ENCODE data around the gene NUDT6. TPM values are rescaled to one million over a fixed set of nuclear protein-coding genes. Genes with fewer than 3 reads are reported as not detected.
"Not testable (repeated sequence)": the region's sequence is repeated elsewhere in the genome, so short reads cannot be mapped to it uniquely, and the experiment has no call there.

Gene NUDT6
- polyA plus RNA-seq, 4 donors = 16.8 to 19.0 (median 18.4) TPM

DNA sequence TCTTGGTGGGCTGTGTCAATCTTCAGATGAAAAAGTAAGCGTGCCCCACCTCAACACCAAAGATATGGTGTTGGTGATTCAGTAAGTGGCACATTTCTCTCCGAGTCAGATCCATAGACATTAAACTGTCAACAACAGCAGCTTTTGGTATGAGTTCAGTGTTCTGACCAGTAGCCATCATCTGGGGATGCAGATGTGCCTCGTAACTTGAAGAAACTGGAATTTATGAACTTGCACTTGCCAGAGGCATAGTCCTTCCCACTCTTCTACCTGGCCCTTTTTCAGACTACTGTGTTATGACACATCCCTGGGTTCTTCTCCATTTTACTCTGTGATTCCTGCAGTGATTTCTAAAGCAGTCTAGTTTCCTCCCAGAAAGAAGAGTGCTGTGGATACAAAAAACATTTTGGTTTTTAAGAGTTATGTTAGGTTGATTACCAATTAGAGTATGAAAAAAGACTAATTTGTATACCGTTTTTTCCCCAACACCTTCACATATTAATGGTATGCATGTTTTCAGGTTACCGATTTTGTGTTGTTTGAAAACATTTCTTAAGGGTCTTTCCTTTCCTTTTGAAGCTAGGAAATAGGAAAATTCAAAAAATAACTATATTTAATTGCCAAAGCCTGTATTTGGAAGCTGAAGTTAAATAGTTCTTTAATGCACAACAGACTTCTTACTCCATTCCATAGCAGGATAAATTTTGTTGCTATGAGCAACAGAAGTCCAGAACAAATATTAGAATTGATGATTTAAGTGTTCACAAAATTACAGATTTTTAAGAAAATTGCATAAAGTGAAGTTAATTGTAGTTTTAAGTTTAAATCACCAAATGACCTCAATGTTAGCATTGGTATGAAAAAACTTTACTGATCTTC, 39.3 kb downstream of the NUDT6 start:
- no peak for DNase-seq (ENCODE audit: low read depth in 4 of 4, low spot score in 3 of 4)

DNA sequence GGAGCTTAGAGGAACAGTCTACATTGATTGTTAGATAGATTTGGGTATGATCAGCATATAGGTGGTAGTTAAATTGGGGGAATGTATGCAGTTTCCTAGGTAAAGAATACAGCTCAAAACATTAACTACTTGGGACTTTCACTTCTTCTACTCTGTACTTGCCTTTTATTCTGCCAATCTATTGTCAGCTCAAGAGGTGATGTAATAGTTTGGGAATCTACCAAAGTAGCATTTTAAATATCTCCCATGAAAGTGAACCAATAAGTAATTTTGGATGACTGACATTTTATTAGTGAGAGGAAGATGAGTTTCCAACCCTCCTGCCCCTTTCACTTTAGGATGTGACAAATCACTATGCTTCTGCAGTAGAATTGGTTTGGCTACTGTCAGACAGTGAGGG, 43.4 kb downstream of the NUDT6 start:
- no peak for DNase-seq (ENCODE audit: low read depth in 4 of 4, low spot score in 3 of 4)

DNA sequence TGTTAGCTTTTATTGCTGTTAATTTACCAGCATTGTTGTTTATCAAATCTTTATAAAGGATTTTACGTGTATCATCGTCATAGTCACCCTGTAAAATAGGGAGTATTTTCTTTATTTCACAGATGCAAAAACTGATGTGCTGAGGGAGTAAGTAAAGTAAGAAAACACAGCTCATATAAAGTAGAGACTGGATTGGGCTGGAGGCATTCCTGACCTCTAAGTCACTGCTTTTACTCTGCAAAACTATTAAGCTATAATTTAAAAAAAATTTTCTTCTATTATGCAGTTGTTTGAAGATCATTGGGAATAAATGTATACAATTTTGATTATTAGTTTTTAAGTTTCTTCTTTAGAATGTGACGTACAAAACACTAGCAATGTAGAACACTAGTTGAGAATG, 45.9 kb downstream of the NUDT6 start:
- no peak for DNase-seq (ENCODE audit: low read depth in 4 of 4, low spot score in 3 of 4)

DNA sequence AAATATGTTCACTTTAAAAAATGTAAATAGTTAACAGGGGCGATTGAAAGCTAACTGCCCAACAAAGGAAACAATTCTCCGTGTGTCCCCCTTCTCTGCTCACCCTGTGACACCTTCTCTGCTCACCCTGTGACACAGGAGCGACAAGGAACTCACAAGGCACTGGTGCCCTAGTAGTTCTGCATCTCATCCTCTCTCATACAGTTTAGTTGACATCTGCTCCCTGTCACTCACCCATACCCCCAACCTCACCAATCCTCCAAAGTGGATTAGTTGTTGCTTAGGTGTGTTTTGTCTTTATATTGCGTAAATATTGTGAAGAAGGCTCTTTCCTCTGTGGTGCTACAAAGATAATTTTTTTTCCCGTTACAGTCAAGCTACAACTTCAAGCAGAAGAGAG, 46.4 kb downstream of the NUDT6 start:
- no peak for DNase-seq (ENCODE audit: low read depth in 4 of 4, low spot score in 3 of 4)

DNA sequence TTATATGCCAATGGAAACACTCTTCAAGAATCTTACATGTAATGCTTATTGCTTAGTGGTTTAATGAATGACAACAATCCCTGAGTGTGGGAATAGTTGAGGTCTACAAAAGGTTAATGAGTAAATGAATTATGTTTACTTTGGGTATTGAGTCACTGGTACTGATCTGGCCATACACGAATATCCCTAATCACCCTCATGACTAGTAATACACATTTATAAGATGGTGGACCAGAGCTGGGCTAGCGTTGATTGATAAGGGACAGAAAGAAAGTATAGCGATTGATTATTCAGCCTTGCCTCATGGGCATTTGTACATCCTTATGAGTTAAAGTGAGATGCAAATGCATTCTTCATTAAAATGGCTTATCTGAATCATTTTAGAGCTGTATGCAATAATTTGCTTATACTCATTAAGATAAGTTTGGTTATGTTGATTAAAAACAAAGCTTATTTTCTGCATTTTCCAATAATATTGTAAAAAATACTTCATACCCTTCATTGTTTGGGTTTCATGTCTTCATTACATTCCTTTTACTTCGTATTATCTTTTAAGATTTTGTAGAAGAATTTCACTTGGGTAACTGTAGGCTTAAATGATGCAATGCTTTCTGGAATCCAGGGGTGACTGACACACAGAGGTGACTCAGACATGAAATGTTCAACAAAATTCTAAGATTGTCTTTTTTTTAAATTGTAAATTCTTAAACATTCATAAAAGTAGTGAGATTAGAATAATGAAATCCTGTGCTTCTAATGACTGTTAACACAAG, 48.4 kb downstream of the NUDT6 start:
- no peak for DNase-seq (ENCODE audit: low read depth in 4 of 4, low spot score in 3 of 4)

DNA sequence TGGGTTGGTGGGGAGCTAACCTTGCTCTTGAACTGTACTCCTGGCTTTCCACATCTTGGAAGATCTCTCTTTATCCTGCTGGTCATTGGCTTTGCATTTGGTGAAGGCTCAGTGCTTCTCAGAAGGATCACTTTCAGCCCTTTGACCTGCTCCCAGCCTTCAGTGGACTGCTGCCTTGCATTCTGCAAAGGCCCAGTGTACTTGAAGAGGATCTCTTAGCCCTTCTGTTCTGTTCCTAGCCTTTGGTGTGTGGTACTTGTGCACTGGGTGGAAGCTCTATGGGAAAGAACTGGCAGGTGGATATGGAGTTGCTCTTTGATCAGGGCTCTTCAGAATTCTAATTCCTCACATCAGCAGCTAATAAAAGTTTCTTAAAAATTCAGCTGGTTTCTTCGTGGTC, 49.3 kb downstream of the NUDT6 start:
- DNase-seq (ENCODE audit: low read depth in 4 of 4, low spot score in 3 of 4) = no peak

DNA sequence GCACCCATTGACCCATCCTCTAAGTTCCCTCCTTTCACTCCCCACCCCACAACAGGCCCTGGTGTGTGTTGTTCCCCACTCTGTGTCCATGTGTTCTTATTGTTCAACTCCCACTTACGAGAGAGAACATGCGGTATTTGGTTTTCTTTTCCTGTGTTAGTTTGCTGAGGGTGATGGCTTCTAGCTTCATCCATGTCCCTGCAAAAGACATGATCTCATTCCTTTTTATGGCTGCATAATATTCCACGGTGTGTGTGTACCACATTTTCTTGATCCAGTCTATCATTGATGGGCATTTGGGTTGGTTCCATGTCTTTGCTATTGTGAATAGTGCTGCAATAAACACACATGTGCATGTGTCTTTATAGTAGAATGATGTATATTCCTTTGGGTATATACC, 54.2 kb downstream of the NUDT6 start:
- not testable (repeated sequence) for DNase-seq (ENCODE audit: low read depth in 4 of 4, low spot score in 3 of 4)

DNA sequence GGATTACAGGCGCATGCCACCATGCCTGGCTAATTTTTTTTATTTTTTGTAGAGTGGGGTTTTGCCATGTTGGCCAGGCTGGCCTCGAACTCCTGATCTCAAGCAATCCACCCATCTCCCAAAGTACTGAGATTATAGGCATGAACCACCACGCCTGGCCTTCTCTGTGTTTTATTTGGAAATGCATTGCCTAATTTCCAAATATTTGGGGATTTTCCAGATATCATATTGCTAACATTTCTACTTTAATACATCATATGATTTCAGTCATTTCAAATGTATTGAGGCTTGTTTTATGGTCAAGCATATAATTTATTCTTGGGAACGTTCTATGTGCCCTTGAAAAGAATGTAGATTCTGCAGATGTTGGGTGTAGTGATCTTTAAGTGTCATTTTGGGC, 57.0 kb downstream of the NUDT6 start:
- no peak for DNase-seq (ENCODE audit: low read depth in 4 of 4, low spot score in 3 of 4)

DNA sequence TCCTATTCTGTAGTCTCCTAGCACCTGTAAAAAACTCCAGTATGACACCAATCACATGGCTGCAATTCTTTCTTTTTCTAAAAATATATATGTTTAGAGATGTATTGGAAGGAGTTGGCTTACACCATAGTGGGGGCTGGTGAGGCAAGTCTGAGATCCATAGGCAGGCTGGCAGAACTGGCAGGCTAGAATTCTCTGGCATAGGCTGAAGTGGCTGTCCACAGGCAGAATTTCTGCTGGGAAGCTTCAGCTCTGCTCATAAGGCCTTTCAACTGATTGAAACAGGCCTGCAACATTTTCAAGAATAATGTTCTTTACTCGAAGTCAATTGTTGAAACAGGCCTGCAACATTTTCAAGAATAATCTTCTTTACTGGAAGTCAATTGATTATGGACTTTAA, 58.8 kb downstream of the NUDT6 start:
- DNase-seq (ENCODE audit: low read depth in 4 of 4, low spot score in 3 of 4) = no peak

DNA sequence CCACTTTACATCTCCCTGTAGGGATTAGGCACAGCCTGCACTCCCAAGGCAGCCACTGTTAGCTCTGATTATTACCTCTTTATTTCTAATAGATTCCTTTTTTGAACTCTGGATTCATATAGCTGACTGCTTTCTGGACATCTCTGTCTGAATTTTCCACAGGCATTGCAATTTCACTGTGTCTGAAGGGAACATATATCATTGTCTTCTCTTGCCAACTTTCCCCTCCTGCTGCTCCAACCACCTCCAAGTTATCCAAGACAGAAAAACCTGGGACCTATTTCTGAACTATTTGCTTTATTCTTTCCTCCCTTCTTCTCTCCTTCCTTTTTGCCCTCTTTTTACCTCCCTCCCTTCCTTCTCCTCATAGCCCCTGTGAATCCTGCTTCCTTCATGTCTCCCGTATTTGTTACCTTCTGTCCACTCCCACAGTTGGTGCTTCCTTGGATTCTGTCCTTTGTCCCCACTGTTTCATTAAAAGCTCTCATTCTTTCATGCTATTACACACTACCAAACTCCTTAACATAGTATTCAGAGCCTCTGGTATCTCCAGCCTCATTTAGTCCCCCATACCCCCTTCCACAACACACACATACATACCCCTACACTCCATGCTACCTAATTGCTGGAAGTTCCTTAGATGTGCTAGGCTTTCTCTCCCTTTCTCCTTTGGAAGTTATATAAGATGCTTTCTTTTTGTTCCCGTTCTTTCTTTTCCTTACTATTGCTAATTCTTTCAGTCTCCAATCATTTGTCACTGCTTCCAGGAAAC, 61.0 kb downstream of the NUDT6 start:
- no peak for DNase-seq (ENCODE audit: low read depth in 4 of 4, low spot score in 3 of 4)

DNA sequence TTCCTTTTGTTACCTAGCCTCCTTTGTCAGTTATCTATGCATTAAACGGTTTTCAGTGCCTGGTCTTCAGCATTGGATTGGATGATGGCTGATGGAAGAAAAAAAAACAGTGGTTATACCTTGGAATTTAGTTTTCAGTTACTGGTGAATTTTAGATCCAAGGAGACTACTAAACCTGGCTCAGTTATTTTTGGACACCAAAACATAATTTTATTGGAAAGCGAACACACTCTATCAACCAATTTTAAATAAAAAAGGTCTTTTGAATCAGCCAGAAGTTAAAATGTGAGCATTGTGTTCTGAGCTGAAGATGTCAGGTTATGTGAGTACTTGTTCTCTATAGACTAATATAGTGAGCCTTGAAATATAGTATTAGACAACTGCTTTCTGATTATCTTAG, 63.7 kb downstream of the NUDT6 start:
- no peak for DNase-seq (ENCODE audit: low read depth in 4 of 4, low spot score in 3 of 4)

DNA sequence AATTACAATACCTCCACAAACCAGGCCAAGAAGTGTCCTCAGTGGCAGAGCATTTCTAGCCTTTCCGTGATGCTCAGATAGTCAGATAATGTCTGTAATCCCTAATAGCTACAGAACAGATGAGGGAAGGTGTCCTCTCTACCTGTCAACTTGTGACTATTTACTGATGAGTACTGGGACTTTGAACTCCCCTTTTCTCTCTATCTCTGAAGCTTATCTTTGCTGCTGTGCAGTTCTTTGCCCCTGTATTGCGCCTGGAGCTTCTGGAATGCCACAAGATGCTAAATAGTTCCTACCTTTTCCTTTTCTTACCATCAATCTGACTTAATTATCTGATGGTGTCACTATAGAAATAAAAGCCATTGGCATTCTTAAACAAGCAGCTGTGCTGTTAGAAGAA, 65.2 kb downstream of the NUDT6 start:
- DNase-seq (ENCODE audit: low read depth in 4 of 4, low spot score in 3 of 4) = no peak

DNA sequence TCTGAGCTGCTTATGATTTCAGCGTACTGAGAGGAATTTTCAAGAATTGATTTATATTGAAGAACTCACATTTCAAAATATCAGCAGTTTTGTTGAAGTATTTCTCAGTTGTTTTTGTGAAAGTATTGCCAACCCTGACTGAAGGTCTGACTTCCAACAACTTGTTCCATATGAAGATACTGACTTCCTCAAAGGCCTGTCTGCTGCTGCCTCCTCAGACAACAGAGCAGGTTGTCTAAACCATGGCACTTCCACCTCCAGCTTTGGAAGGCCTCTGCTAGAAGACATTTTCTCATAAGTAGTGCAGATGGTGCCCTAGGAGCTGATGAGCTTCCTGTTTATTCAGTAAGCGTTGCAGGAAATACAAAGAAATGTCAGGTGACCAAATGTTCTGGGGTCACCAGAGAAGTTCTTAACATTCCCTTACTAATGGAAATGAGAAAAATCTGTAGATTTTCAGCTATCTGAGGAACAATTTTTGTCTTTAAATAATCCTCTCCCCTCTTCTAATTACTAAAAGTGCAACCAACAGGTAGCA, 67.0 kb downstream of the NUDT6 start:
- no peak for DNase-seq (ENCODE audit: low read depth in 4 of 4, low spot score in 3 of 4)

DNA sequence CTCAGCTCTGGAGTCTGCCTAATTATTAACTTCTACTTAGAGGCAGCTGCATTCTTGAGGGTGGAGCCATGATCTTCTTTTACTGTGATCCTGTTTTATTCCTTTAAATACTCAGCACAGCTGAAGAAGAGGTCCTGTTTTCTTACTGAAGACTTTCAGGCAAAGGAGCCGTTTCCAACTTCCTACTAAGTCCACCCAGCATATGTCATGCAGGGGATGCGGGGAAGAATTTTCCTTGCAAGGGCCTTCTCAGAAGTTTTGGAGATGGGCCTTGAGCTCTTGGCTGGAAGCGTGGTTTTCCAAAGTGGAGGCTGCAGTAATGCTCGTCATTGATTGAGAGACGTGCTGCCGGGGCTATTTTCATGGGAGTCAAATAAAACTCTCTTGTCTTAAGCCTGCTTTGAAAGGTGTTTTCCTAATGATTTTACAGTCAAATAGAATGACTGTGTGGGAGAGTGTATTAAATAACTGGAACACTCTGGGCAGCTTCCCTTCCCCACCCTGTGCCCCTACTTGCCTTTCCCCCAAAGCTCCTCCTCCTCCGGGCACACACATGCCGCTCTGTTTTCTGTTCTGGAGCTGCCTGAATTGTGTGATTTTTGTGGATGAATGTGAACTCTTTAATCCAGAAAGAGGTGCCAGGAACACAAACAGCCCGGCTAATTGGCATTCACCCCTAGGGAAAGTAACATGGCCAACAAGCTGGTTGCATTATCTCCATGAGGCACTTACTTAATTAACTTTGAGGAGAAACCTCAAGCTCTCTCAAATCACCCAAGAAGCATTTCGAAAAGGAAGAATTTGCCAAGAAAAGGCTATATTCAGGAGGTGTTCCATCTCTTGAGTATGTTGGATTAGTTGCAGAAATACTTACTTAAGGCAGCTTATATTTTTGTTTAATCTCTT, 67.7 kb downstream of the NUDT6 start:
- peak in 3 of 4 donors; percentile 9 to 30 (median 22) for DNase-seq (ENCODE audit: low read depth in 4 of 4, low spot score in 3 of 4)

DNA sequence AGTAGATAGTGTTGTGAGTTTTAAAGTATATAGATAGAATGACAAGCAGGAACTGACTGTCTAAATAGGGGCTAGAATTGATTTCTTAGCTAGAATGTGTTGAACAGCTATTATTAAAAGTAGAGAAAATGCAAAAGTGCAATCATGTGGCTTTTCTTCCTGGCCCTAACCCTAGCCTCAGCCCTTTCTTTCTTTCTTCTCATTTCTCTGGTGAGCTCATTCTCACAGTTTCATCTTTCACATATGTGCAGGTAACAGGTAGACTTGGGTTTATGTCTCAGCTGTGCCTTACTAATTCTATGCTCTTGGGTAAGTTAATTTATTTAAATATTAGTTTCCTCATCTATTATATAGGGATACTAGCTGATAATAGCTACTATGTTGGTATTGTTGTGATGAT, 70.8 kb downstream of the NUDT6 start:
- DNase-seq (ENCODE audit: low read depth in 4 of 4, low spot score in 3 of 4) = no peak

DNA sequence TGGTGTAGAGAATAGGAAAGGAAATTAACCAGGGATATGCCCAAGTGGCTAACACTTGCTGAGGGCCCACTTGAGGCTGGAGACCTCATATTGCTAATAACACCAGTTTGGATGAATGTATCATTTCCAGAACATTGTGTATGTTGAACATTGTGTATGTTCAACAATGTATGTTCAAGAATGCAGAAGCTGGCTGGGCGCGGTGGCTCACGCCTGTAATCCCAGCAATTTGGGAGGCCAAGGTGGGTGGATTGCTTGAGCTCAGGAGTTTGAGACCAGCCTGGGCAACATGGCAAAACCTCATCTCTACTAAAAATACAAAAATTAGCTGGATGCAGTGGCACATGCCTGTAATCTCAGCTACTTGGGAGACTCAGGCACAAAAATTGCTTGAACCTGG, 72.6 kb downstream of the NUDT6 start:
- DNase-seq (ENCODE audit: low read depth in 4 of 4, low spot score in 3 of 4) = not testable (repeated sequence)

DNA sequence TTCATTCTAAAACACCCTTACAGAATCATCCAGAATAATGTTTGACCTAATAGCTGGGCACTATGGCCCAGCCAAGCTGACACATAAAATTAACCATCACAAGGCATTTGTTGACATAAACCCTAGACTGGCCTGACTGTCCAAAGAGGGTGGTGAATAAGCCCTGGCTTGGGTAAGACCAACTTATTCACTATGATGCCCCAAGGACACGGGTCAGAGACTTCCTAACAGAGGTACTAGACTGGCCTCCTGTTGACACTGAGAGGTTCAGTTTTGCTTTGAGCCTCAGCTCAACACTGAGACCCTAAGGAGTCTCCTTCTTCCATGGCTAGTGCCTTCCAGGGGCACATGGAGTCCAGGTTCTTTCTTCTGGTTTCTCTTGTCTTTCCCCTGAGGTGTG, 74.5 kb downstream of the NUDT6 start:
- DNase-seq (ENCODE audit: low read depth in 4 of 4, low spot score in 3 of 4) = no peak

DNA sequence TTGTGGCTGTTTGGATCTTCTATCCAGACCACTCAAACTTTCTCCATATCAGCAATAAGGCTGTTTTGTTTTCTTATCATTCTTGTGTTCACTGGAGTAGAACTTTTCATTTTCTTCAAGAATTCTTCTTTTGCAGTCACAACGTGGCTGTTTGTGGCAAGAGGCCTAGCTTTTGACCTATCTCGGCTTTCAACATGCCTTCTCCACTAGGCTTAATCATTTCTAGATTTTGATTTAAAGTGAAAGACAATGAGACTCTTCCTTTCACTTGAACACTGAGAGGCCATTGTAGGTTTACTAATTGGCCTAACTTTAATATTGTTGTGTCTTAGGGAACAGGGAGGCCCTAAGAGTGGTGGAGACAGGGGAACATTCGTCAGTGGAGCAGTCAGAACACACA, 76.6 kb downstream of the NUDT6 start:
- no peak for DNase-seq (ENCODE audit: low read depth in 4 of 4, low spot score in 3 of 4)

DNA sequence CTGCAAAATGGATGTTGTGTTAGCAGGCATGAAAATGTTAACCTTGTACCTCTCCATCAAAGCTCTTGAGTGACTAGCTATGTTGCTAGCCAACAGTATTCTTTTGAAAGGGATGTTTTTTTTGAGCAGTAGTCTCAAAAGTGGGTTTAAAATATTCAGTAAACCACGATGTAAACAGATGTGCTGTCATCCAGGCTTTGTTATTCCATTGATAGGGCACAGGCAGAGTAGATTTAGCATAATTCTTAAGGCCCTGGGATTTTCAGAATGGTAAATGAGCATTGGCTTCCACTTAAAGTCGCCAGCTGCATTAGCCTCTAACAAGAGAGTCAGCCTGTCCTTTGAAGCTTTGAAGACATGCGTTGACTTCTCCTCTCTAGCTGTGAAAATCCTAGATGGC, 77.3 kb downstream of the NUDT6 start:
- DNase-seq (ENCODE audit: low read depth in 4 of 4, low spot score in 3 of 4) = no peak

DNA sequence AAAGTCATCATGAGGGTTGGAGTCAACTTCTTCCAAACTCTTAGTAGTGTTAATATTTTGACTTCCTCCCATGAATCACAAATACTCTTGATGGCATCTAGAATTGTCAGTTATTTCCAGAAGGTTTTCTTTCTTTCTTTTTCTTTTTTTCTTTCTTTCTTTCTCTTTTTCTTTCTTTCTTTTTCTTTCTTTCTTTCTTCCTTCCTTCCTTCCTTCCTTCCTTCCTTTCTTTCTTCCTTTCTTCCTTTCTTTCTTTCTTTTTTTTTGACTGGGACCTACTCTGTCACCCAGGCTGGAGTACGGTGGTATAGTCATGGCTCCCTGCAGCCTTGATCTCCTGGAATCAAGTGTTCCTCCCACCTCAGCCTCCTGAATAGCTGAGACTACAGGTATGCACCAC, 78.0 kb downstream of the NUDT6 start:
- not testable (repeated sequence) for DNase-seq (ENCODE audit: low read depth in 4 of 4, low spot score in 3 of 4)
